ENCODE measurements around the gene MEX3C.

The MEX3C gene

GRCh38 chr18:51197661-51198424 is at the start of gene MEX3C:
Gene MEX3C, minus strand, starts transcription at chr18:51197681. Its CDS starts 361 bp downstream, at chr18:51197320.
- DNase-seq: peak; percentile 99

GRCh38 chr18:51241226-51241625 is 43.7 kb upstream of the MEX3C start:
- DNase-seq: no peak

GRCh38 chr18:51236225-51236624 is 38.7 kb upstream of the MEX3C start:
- no peak for DNase-seq

DNA sequence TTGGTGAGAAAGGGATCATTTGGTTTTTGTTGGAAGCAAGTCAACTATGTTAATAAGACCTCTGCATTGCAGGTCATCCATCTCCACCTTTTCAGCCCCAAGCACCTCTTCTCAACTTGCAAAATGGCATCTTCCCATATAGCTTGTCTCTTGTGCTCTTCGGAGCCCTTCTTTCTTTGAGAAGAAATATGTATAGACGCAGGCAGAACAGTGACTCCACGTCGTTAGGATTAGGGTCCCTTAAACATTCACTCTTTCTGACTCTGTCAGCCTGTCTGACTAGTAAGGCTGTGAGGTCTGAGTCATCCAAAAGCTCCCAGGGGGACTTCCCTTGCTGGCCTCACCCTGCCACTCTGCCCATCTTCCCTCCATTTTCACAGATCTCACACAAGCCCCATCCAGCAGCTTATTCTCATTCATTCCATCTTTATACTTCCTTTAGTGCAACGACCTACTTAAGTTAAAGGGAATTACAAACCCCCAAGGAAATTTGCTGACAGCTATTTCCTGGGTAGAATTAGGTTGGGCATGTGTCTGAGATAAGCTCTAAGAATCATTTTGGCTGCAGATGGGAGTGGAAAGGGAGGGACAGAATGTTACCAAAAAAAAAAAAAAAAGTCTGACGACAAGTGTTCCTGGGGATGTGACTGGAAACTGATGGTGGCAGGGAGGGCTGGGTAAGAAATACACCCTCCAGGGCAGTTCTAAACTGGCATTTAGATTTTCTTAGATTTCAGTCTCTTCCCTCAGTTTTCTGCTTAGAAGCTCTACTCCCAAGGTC is 37.7 kb upstream of the MEX3C start:
- no peak for DNase-seq

- no peak for DNase-seq
Measured at GRCh38 chr18:51234117-51235008, 36.9 kb upstream of the MEX3C start.

DNA sequence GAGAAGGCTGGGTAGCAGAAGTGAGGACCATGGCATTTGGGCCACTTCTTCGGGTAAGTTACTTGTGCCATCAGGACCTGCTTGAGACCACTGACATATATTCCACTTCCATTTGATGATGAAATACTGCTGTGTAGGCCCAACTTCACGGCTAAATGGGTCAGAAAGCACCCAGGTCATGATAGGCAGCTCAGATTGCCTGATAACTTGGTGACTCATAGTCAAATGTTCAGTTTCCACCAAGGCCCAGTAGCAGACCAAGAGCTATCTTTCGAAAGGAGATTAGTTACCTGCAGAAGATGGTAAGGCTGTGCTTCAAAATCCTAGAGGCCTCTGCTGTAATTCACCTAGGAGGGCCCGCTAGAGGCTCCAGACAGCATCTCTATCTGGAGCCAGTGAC is 31.8 kb upstream of the MEX3C start:
- no peak for DNase-seq

- DNase-seq: no peak
Measured at GRCh38 chr18:51227660-51228059, 30.2 kb upstream of the MEX3C start.

GRCh38 chr18:51226587-51227350 is 29.3 kb upstream of the MEX3C start:
- no peak for DNase-seq

- DNase-seq: no peak
Measured at GRCh38 chr18:51226068-51226467, 28.6 kb upstream of the MEX3C start.

DNA sequence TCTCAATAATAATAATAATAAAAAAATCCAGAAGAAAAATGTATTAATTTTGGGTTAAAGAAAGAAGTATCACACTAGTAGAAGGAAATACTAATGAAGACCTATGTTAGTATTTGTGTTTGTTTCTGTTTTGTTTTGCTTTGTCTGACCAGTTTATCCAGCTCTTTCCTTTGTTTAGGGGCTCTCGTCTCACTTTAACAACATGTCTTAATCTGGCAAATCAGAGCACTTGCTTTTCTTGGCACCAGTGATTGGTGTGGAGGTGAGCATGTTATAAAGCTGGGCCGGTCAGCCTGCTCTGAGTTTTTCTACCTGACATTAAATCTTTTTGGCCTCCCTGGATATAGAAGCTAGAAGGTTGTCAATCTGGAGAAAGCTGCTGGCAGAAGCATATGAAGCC is 15.1 kb upstream of the MEX3C start:
- DNase-seq: no peak

DNA sequence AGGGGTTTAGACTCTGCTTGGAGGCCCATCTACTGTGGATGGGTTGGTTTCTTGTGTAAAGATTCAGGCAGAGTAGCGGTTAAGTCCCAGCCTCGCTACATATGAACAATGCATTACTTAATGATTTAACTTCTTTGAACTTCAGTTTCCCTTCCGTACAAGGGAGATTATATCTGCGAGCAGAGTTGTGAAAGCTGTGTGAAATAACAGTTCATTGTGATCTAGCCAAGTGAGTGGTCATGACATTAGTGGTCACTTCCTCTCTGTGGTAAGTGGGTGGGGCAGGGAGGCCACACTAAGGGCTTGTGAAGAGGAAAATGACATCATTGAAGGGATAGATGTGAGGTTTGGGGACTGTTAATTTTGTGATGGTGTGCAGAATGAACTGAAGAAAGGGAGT is 14.1 kb upstream of the MEX3C start:
- peak; percentile 76 for DNase-seq

DNA sequence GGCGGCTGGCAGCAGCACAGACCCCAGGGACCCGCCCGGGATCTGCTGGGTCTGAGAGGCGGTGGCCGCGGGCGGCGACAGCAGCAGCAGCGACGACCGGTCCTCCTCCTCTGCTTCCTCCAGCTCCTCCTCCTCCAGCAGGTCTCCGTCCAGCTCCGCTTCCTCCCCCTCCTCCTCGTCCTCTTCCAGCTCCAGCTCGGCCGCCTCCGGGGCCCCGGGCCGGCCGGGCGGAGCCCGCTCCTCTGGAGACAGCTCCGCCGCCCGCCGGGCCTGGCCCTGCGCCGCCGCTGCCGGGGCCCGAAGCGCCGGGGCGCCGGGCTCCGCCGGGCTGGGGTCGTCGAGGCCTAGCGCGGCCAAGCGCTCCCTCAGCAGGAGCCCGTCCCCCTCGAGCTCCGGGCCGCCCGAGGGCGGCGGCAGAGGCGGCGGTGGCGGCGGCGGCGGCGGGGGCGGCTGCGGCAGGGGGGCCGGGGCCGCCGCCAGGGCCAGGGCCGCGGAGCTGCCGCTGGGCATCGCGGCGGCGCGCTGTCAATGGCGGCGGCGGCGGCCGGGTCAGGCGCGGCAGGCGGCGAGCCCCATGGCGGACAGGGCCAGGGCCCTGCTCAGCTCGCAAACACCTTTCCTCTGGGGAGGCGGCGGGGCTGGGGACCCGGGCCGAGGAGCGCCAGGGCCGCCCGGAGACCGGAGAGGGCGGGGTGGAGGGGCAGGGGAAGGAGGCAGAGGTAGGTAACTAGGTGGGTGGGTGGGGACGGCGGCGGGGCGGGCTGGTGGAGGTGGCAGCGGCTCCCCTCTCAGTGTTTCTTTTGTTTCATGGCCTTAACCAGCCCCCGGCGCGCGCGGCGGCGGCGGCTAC is 445 bp downstream of the MEX3C start:
- DNase-seq: peak; percentile 47

DNA sequence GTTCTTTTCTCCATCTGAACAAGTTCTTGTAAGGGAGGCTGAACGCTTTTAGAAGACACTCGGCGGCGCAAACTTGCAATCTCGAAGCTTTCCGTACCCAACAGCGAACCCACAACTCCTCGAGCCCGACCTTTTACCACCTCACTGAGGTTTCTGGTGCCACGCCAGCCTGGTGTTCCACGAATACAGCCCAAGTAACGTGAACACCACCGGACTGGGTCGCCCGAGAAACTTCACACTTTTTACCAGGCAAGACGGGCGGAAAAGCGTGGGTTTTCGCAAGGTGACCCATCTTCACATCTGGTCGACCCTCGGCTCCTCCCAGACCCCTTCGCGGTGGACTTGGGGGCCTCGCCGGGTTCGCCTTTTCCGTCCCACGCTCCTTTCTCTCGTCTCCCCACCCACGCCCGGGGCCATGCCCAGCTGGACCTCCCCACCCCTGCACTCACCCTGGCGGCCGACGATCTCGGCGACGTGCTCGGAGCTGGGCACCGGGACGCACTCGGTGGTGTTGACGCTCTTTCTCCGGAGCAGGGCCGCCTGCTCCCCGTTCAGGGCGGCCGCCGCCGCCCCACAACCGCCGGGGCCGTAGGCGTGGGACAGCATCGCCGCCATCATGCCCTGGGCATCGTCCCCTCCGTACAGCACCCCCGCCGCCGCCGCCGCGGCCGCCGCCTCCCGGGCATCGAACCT is 1.2 kb downstream of the MEX3C start:
- peak; percentile 66 for DNase-seq

GRCh38 chr18:51195451-51196117 is 1.9 kb downstream of the MEX3C start:
- DNase-seq: peak; percentile 43

- DNase-seq: no peak
Measured at GRCh38 chr18:51195086-51195450, 2.4 kb downstream of the MEX3C start.

DNA sequence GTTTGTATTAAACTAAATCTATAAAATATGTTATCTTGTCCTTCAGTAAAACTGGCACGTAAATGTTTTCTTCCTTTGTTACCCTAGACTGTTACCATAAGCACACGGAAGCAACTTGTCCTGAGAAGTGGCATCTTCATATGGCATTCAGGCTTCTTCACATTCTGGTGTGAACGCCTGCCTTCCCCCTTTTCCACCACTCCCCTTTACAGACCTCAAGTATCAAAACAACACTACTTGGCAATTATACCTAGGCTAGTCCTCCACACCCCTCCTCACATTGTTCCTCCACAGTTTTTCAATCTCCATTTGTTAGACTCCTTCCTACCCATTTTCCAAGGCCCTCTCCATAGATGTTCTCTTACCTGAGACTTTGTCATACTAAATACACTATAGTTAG is 2.9 kb downstream of the MEX3C start:
- DNase-seq: no peak

DNA sequence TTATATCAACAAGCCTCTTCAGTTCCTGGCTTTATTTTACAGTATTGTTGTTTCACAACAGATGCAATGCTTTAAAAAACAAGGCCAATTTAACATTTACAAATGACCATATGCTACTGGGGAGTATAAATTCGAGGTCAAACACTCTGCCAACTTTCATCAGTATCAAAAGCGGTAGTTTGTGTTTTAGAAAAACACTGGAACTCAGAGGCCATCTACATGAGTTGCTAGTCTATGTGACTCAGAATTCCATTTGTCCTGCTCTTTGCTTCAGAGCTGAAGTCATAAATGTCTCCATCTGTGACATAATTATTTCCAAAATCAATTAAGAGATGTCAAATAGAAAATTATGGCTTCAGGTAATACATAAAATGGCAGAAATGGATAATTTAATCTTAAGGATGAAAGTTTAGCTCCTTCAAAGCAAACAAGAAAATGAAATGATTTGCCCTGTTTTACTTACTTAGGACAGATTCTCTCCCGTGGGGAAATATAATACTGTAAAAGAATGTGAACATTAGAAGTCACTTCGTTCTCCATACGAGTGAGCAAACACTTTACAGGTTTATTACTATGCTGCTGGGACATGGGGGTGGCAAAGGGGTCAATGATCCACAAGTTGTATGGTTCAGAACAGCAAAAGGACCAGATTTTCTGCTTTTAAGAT is 3.7 kb downstream of the MEX3C start:
- DNase-seq: no peak

- DNase-seq: no peak
Measured at GRCh38 chr18:51192696-51193095, 4.8 kb downstream of the MEX3C start.

- no peak for DNase-seq
Measured at GRCh38 chr18:51192026-51192425, 5.5 kb downstream of the MEX3C start.
